GM15510 (cell line): ENCODE results near the gene PLEKHA6.

Experiments
- POLR2A ChIP-seq: IDR thresholded peaks from 3 replicates; pipeline ENCODE4 v1.6.1; 2011; ENCODE audit warnings: borderline replicate concordance; ENCODE audit not compliant: insufficient read length; ENCODE audit errors: extremely low read depth

PLEKHA6 gene

GRCh38 chr1:204223129-204223860, 136.4 kb downstream of the PLEKHA6 start:
- no peak for TF ChIP-seq POLR2A

GRCh38 chr1:204222764-204223055, 137.0 kb downstream of the PLEKHA6 start:
- no peak for TF ChIP-seq POLR2A

DNA sequence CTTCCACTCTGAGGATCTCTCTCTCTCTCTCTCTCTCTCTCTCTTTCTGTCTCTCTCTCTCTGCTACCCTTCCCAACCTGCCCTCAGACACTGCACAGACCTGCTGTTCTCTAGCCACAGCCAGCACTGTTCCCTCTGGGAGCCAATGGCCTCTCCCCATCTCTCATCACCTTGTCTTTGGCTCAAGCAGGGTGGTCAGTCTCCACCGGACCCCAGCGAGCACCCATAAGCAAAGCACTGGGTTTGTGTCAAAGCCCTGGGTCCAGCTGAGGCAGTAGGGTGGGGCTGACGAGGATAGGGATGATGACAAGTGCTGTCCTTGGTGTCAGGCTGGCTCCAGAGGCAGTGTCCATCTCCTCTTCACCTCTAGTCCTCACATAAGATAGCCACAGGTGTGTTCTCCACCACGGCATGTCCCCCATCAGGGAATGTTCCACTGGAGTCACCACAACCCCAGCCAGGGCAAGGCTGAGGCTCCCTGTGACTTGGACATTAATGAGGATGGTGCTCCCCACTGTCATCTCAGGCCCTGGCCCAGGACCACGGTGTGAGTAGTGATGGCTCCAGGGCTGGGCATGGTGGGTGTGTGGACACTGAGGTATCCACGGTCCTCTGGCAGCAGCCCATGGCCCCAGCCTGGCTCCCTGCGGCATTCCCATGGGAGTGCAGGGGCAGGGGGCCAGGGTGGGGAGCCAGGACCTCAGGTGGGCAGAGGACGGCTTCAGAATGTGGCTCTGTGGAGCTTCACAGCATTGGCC, 137.5 kb downstream of the PLEKHA6 start:
- no peak for TF ChIP-seq POLR2A

- no peak for TF ChIP-seq POLR2A
Measured at GRCh38 chr1:204221271-204221670, 138.5 kb downstream of the PLEKHA6 start.

- no peak for TF ChIP-seq POLR2A
Measured at GRCh38 chr1:204219971-204220616, 139.6 kb downstream of the PLEKHA6 start.

DNA sequence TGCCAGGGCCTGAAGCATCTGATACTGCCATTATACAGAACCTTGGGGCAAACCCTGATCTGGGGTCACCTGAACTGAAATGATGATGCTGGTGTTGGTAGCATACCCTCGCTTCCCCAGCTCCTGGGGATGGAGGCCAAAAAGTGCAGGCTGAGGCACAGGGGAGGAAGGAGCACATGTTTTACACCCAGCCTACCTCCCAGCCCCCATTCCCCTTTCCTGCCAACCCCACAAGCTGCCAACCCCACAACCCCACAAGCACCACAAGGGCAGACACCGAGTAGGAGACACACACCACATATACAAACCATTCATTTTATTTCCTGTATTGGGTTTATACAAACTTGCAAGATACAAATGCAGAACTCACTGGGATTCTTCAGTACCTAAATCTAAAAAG, 141.2 kb downstream of the PLEKHA6 start:
- no peak for TF ChIP-seq POLR2A

- no peak for TF ChIP-seq POLR2A
Measured at GRCh38 chr1:204217648-204218000, 142.1 kb downstream of the PLEKHA6 start.

- no peak for TF ChIP-seq POLR2A
Measured at GRCh38 chr1:204216880-204217647, 142.7 kb downstream of the PLEKHA6 start.

GRCh38 chr1:204216236-204216635, 143.5 kb downstream of the PLEKHA6 start:
- TF ChIP-seq POLR2A = no peak

DNA sequence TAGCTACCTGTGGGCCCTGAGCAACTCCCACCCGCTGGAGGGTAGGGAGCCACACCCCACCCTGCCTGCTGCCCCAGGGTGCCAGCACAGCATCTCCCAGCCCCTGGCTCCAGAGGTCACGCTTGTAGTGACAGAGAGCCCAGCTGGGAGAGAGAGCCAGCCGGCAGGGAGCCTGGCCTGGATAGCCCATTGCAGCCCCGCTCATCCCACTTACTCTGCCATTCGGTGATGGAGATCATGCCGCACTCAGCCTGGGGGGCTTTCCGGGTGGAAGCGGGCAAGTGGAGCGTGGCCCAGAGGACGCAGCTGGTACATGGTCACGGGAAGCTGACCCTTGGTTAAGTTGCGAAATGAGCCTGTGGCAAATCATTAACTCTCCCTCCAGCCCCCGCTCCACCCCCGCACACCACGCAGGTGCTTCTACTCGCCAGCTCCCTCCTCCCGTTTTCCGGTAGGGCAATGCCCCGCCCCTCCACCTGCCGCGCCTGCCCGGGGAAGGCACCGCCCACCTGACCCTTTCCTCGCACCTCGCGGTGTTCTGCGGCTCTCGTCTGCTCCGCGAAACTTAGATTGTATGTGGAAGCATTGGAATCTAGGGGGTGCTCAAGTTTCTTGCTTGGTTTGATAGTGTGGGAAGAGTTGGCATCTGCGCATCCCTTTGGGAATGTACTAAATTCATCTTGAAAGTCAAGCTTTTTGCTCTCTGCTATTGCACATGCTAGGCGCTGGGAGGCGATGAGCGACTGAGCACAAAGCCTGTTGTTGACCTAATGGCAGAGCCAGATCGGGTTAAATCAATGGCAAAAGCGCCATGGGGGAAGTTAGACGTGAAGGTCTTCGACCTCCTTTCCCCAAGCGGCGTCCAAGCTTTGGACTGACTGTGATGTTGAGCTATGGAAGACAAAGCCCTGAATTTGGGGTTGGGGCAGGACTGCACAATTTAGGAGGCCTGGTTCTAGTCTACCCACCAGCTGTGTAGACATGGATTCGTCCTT, 145.8 kb downstream of the PLEKHA6 start, which contains the start of gene GOLT1A:
Gene GOLT1A, minus strand, starts transcription at position 321 of the 995 bp plus-strand sequence. Its CDS starts 82 bp downstream, at position 239.
- no peak for TF ChIP-seq POLR2A

DNA sequence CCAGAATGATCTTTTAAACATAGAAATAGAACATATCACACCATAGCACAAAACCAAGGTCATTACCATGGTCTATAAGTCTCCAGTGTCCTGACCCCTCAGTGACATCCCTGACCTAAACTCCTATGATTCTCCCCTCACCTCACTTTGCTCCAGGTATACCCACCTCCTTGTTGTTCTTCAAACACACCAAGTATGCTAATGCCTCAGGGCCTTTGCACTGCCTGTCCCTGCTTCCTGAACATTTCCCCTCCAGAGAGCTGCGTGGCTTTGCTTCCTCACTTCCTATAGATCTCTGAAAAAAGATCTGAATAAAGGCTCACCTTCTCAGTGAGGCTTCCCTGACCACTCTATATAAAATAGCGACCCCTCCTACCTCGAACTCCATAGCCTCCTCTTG, 147.0 kb downstream of the PLEKHA6 start:
- TF ChIP-seq POLR2A = no peak

GRCh38 chr1:204211046-204211445, 148.7 kb downstream of the PLEKHA6 start:
- no peak for TF ChIP-seq POLR2A

- TF ChIP-seq POLR2A = no peak
Measured at GRCh38 chr1:204207136-204207616, 152.6 kb downstream of the PLEKHA6 start.

DNA sequence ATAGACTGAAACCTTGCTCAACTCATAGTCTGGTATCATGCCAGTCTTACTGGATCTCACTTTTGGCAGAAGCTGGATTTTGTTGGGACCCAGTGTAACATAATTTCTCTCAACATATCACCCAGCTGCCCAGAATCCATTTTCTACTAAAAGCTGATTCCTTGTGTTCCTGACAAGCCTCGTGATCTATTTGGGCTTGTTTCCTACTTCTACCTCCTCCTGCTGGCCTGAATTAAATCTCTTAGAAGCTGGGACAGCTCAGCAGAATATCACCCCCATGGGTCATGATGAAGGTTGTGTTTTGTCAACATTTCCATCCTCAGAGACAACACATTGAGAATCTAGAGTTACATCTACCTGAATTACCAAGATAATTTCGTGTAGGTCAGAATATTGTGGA, 153.6 kb downstream of the PLEKHA6 start:
- TF ChIP-seq POLR2A = no peak

- TF ChIP-seq POLR2A = no peak
Measured at GRCh38 chr1:204205486-204205885, 154.2 kb downstream of the PLEKHA6 start.

GRCh38 chr1:204204944-204205343, 154.8 kb downstream of the PLEKHA6 start:
- no peak for TF ChIP-seq POLR2A
